ENCODE measurements around the gene PTPN22.
A peak's percentile ranks its signal among the peaks of the same experiment; 100 is the strongest.

Gene PTPN22

DNA sequence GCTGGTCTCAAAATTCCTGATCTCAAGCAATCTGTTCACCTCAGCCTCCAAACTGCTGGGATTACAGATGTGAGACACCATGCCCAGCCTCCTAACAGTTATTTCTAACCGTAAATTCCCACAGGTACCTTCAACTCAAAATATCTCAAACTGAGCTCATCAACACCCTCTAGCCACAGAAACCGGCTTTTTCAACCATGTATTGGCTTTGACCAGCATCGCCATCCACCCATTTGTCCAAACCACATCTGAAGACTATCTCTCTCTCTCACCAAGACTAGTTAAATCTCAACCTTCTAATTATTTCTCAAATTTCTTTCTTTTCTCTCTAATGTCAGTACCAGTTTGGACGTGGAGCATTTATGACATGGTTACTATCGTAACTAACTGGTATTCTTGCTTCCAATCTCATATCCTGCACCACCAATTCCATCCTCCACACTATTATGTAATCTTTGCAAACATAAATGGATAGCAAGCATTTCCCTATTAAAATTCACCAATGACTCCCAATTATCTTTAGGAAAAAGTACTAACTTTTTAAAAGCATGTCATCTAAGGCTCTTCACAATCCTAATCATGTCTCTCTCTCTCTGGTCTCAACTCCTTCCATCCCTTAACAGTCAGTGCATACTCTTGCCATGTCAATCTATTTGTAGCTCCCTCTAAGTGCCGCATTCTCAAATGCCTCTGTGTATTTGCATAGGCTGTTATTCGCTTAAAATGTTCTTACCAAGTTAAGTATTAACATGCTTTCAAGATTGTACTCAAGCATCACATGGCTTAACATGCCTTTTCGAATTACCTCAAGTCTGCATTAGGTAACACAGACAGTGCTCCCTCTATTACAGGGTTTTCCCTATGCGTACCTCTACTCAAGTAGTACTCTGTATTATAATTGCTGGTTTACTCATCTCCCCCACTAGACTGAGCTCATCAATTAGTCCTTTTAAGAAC, 77.4 kb downstream of the PTPN22 start:
- DNase-seq: no peak

DNA sequence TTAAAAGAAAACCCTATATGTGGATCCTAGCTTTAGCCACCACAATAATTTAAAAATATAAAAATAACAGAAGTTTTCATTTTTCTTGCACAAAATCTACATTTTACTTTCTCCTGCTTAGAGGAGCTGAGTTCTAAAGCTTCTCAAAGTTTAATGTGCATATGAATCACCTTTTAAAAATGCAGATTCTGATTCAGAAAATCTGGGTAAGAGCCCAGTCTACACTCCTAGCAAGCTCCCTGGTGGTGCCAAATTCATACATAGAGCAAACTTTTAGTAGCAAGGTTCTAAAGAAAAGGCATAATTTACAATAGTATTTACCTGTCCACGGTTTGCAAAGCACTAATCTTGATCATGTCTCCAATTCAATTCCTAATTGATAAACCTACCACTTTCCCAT, 78.5 kb downstream of the PTPN22 start:
- DNase-seq: no peak

DNA sequence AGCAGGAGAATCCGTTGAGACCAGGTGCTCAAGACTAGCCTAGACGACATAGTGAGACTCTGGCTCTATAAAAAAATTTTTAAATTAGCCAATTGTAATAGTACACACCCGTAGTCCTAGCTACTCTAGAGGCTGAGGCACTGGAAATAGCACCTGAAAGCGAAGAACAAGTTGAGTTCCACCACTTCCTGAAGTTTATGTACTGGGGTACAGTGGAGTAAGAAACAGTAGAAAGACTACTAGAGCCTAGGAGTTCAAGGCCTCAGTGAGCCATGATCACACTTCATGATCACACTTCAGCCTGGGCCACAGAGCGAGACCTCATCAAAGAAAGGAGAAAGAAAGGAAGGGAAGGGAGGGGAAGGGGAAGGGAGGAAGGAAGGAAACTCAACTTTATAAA, 79.0 kb downstream of the PTPN22 start:
- DNase-seq: no peak

DNA sequence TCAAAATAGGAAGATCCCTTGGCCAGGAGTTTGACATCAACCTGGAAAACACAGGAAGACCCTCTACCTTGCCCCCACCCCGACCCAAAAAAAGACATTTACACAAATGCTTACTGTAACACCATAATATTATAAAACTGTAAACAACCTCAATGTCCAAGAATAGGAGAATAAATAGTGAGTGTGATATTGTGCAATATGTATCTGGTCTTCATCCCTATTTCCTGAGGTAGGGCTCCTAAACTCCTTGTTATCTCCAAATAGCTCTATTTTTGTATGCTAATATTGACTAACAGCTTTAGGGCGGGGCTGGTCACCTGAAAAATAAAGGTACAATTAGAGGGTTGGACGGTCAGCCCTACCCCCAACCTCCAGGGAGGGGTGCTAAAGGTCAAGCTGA, 82.7 kb downstream of the PTPN22 start:
- DNase-seq: no peak

GRCh38 chr1:113787663-113788062, 83.8 kb downstream of the PTPN22 start:
- DNase-seq: no peak

- DNase-seq: no peak
Observed at GRCh38 chr1:113786069-113786468, 85.4 kb downstream of the PTPN22 start.

DNA sequence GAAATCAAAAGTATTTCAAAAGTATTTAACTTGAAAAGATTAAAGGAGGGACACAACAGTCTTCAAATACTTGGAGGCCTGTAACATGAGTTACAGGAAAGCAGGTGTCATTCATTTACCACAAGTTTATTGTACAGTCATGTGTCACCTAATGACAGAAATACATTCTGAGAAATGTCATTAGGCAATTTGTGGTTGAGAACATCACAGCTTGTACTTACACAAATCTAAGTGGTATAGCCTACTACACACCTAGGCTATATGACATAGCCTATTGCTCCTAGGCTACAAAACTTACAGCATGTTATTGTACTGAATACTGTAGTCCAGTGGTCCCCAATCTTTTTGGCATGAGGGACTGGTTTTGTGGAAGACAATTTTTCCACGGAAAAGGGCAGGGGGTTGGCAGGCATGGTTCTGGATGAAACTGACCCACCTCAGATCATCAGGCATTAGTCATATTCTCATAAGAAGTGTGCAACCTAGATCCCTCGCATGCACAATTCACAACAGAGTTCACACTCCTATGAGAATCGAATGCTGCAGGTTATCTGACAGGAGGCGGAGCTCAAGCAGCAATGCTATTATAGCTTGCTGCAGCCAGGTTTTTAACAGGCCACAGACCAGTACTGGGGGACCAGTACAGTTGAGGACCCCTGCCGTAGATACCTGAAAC, 87.3 kb downstream of the PTPN22 start:
- no peak for DNase-seq

GRCh38 chr1:113783254-113784103, 88.0 kb downstream of the PTPN22 start:
- peak; percentile 76 for DNase-seq

DNA sequence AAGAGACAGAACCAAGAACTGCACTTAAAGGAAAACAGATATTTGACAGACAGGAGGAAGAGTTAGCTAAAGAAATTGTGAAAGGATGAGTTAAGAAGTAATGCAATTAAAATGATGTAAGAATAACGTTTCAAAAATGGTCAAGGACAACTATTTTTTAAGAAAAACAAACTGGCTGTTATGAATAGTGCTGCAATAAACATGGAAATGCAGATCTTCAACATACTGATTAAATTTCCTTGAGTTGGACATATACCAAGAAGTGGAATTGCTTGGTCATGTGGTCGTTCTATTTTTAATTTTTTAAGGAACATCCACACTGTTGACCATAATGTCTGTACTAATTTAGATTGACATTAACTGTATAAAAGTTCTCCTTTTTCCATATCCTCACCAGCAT, 89.1 kb downstream of the PTPN22 start:
- no peak for DNase-seq

DNA sequence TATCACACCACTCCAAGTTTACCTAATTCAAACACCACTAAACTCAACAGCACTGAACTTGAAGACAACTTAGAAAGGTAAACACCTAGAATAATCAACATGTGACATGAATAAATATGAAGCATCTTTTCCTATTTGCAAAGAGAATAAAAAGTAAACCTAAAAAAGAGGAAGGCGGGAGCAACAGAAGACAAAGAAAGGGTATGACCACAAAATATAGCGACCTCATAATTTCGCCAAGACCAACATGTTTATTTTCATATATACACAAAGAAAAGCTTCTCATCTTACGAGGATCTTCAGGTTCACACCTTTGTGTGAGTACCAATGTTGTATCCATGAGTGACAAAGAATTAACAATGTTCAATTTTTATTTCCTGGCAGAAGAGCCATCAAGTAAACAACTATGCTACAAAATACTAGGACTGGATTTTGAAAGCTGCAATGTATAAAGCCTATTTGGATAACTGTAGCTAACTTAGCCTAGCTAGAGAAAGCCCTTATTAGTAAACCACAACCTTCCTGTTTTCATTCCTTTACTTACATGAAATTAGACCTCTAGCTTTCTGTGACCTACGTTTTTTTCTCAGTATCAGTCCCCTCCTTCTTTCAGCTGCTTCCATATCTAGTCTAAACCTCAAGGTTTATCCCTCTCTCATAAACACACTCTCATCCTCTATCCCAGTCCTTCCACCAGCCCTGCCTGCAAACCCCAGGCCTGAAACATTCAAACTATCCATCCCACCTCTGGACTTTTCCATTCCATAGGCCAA, 91.0 kb downstream of the PTPN22 start:
- DNase-seq: peak; percentile 7

DNA sequence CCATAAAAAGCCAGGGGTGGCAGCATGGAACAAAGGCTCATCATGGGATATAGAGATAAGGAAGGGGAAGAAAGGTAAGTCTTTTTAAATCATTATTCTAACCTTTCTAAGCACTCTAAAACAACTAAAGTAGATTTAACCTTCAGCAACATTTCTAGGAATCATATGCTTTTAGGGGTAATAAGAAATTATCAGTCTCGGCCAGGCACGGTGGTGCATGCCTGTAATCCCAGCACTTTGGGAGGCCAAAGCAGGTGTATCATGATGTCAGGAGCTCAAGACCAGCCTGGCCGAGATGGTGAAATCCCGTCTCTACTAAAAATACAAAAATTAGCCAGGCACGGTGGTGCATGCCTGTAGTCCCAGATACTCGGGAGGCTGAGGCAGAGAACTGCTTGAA, 92.0 kb downstream of the PTPN22 start:
- DNase-seq: no peak

DNA sequence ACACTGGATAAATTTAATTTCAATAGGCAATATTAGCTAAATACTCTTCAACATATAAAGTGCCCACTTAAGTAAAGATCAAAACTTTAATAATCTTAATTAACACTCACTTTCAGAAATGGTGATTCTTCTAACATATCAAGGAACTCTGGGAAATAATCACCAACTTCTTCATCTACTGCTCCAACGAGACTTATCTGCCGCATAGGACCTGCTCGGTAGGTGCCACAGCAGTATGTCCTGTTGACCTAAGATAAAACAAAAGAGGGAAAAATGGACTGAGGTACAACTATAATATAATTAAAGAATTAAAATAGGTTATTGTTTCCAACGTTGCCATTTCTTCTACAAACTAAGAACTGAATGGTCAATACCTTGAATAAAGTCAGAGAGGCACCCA, 94.0 kb downstream of the PTPN22 start:
- DNase-seq: no peak

DNA sequence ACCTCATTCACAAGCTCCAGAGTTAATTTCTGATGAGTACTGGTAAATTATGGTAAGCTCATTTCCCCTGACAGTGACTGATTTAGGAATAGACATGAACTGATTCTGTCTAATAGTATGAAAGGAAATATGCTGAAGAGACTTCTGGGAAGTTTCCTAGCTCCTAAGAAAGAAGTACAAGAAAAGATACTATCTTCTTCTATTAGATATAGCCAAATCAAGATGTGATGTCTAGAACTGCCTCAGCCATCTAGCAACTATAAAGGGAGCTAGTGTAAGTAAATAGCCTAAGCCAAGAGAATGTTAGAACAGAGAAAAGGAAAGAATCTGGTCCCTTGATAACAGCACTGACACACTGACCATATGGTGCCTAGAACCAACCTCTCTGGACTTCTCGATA, 101.5 kb downstream of the PTPN22 start:
- DNase-seq: no peak

GRCh38 chr1:113769601-113769970, 101.9 kb downstream of the PTPN22 start:
- no peak for DNase-seq

DNA sequence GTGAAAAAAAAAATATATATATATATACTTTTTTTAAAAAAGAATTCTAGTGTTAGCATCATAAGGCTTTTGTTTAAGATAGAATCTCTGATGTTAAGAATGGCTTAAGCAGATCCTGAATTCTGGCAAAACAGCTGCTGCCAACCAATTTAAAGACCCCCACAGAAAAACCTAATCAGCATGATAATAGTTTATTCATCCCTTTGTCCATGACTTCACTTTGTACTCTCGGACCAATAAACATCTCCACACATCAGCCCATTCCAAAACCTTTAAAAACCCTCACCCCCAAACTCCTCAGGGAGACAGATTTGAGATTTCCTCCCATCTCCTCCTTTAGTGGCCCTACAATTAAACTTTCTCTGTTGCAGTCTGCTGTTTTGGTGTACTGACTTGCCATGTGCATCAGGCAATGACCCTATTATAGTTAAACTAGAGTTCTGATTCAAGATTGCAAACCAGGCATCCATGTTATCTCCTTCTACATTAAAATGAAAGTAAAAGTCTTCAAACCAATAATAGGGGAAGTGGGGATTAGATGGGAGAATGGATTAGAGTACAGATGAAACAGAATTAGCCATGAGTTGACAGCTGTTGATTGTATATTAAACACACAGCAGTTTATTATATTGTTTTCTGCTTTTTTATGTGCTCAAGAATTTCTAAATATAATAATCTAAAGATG, 102.5 kb downstream of the PTPN22 start:
- no peak for DNase-seq

DNA sequence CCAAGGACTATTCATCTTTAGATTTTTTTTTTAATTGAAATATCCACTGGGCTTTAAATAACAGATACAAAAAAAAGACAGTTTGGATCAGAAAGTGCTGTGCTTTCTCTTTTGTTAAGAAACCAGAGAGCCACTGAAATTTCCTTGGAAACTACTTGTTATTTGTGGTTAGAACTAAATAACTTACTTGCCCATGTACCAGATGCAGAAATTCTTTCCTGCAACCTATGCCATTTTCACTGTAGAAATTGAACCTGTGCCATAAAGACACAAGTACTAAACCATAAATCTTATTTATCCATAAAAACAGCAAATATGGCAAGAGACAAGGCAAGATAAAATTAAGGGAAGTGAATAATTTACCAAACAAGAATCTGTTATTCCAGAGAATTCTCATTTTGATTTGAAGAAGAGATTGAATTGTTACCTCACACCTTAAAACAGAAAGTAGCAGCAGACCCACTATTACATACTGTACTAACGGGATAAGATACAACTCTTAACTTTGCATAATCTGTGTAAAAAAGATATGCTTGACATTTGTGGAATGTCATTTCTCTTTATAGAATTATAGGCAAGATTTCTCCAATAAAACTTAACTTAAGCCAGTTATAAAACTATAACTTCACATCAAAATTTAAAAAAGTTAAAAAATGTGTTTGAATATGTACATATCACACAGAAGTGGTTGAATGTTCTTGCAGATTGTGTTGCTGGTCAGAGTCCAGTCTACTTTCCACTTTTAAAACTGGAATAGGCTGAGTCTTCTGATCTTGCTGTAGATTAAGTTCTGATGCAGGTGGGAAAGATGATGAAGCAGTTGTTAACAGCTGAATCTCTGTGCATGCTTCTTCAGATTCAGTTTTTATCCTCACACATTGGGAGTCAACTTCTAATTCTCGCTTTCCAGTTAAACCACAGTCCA, 105.9 kb downstream of the PTPN22 start:
- DNase-seq: peak; percentile 65
